OCI-M1 (cell line): ENCODE results near the gene BHMT2.

Experiments
- DNase-seq: peaks from one replicate; lab custom pipeline; 2025; lab: John Stamatoyannopoulos, UW

The BHMT2 gene

GRCh38 chr5:79070350-79070667 lies 742 bp downstream of the BHMT2 start:
- no peak for DNase-seq

- no peak for DNase-seq
Measured at GRCh38 chr5:79074641-79075040, 5.1 kb downstream of the BHMT2 start.

- DNase-seq = no peak
Measured at GRCh38 chr5:79075646-79076426, 6.3 kb downstream of the BHMT2 start.

DNA sequence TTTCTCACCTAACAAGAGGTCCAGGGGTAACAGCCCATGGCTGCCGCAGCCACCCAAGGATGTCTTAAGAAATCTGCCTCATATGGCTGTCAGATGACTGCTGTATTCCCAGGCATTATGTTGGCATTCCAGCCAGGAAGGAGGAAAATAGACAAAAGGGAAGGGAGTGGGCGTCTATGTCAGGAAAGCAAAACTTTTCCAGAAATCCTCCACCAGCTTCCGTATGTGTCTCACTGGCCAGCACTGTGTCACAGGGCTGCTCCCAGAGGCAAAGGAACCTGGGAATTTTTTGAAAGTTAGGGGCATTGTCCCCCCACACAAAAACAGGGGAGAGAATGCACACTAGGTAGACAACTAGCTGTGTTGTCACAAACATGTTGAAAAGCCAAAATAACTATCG lies 7.3 kb downstream of the BHMT2 start:
- DNase-seq = no peak

- DNase-seq = no peak
Measured at GRCh38 chr5:79077680-79078365, 8.3 kb downstream of the BHMT2 start.

DNA sequence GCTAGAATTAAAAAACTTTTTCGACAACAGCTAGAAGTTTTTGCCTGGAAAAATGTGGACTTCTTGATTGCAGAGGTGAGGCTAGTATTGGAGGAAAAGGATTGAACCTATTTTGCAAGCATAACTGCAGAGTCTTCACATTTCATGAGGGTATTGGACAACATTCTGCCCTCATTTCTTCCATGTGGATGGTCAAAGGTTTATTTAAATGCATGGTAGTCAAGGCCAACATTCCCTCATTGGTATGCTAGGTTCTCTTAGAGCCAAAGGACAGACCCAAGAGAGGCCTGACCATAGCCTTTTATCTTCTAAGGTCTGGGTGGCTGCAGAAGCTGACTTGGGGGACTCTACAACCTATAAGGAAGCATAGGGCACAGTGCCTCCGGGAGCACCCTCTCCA lies 11.2 kb downstream of the BHMT2 start:
- no peak for DNase-seq

GRCh38 chr5:79081779-79082178 lies 12.2 kb downstream of the BHMT2 start:
- DNase-seq = no peak

DNA sequence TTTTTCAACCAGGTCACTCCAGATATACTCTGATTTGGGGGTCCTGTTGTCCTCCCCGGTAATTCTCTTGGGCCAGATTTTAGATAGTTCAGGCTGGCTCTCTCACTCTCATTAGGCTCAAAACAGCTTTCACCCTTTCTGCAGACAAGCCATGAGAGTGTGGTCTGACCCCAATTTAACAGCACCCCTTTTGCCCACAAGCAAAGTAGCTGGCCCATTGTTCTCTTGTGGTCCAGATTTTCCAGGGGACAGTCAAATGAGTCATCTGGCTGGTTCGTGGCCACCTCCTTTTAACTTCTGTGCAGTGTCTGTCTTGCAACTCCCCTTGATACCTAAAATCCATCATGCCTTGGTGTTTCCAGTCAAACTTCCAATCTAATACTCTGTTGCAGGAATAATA lies 16.5 kb downstream of the BHMT2 start:
- no peak for DNase-seq

- DNase-seq = no peak
Measured at GRCh38 chr5:79088507-79088906, 18.9 kb downstream of the BHMT2 start.

- DNase-seq = no peak
Measured at GRCh38 chr5:79091064-79091463, 21.5 kb downstream of the BHMT2 start.

- DNase-seq = peak; percentile 75
Measured at GRCh38 chr5:79093762-79094161, 24.2 kb downstream of the BHMT2 start.

DNA sequence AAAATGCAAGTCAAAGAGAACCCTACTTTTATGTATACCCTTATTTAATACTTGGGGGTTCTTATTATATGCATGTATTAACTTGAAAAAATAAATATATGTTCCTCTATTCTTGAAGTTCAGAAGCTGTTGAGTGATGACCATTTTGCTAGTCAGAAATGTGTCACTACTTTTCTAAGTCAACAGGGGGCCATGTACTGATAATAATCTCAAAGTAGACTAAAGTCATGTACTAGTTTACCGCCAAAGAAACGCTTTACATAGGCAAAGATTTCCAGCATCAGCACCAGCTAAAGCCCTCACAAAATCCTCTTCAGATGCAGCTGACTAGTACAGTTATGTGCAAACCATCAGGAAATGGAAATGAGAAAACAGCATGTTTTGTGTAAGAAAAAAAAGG lies 36.3 kb downstream of the BHMT2 start:
- peak; percentile 14 for DNase-seq

- peak; percentile 87 for DNase-seq
Measured at GRCh38 chr5:79107020-79107796, 37.6 kb downstream of the BHMT2 start.

GRCh38 chr5:79108086-79108485 lies 38.5 kb downstream of the BHMT2 start:
- no peak for DNase-seq

DNA sequence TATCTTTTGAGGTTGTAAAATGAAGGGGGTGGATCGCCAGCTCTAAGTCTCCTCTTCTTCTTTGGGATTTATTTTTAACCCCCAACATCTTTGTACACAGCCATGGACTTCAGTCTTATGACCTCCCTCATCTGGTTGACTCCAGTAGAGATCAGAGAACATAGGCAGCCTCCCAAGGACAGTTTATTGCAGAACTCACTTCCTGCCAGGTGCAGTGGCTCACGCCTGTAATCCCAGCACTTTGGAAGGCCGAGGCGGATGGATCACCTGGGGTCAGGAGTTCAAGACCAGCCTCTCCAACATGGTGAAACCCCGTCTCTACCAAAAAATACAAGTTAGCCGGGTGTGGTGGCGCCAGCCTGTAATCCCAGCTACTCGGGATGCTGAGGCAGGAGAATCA lies 39.2 kb downstream of the BHMT2 start:
- DNase-seq = no peak

DNA sequence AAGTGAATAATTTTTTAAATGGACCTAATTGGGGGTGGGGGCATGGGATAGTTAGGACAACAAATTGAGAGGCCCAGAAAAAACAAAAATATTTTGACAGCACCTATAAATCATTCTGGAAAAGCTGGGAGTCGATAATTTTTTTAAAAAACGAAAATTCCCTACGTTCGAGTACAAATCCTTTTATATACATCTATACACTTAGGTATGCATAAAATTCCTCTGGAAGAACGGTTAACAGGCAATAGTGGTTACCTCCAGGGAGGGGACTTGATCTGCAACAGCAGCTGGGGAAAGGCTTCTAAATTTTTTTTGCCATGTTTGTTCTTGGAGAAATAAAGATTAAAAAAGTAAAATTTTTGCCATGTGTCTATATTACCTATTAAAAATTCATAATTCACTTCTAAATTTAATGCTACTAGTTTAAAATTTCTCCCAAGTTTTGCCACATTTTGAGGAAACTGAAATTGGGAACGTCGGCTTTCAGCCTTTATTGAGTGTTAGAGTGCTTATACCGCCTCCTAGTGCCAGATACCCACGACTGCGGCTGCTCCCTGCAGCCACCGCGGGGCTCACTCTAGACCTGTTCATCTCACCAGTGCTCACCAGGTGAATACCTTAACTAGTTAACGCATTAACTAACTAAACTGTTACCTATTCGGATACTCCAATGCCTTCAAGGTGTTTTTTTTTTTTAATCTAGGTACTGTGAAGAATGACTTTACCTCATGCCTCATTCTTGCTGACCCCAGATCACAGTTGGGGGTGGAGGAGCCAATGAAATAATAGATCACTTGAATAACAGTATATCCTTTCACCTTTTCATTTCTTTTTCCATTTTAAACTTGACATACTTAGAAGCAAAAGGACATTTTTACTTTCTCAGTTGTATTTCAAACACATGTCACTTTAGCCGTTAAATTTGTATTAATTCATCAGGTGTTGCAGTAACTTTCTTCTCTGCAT lies 40.2 kb downstream of the BHMT2 start:
- peak; percentile 66 for DNase-seq

GRCh38 chr5:79111387-79111959 lies 41.9 kb downstream of the BHMT2 start, which contains the start of gene BHMT:
BHMT (plus strand) TSS chr5:79111809; CDS start chr5:79111886, 77 bp downstream.
- no peak for DNase-seq

GRCh38 chr5:79111960-79112702 lies 42.6 kb downstream of the BHMT2 start:
- DNase-seq = no peak

DNA sequence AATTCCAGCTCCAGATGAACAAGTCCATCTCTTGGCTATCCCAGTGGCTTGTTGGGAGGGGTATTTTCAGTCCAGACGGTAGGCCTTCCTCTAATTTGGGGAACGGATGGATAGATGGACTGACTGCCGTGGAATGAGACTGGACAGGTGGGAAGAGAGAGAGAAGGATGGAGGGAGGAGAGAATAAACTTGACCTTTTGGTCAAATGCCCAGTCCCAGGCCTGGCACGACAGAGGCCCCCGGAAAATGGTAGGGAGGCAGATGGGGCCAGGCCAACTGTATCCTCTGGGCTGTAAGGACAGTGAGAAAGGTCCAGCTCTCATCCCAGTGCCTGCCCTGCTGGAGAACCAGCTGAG lies 43.1 kb downstream of the BHMT2 start:
- DNase-seq = no peak

DNA sequence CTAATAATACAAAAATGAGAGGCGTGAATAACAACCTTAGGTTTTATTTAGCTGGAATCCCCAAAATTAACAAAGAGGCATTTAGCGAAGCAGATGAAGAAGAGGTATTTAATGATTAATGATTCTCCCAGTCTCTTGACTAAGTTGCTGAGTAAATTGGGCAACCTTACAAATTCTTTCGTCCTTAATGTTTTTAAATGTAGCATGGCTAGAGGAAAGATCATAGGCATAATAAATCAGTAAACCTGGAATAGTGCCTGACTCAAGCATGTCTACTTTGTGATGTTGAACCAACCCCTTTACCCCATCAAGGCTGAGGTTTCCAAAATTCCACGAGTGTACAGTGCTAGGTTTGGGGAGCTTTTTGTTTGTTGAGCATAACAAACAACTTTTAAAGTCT lies 49.9 kb downstream of the BHMT2 start:
- no peak for DNase-seq

- DNase-seq = no peak
Measured at GRCh38 chr5:79120221-79120620, 50.7 kb downstream of the BHMT2 start.
